Prostate gland (tissue), 2 donors: ENCODE measurements around the gene ABTB2.

ENCODE experiments used
- CTCF ChIP-seq, 4 experiments: fragments of 200-600 bp in 2 of 4; fragments of 450-650 bp in 2 of 4; sonication (generic) in 2 of 4; IDR thresholded peaks; 1 replicate in 3 of 4; 2 replicates in 1 of 4; pipeline ENCODE4 v1.5.1; 2016 to 2019; ENCODE audit warnings: antibody characterized with exemption in 4 of 4, mild to moderate bottlenecking in 2 of 4, moderate library complexity in 2 of 4
- POLR2A ChIP-seq: fragments of 450-650 bp; IDR thresholded peaks from one replicate; pipeline ENCODE4 v1.6.1; 2016; ENCODE audit warnings: antibody characterized with exemption, mild to moderate bottlenecking

GRCh38 chr11:34341931-34342533 is 15.8 kb downstream of the ABTB2 start:
- TF ChIP-seq CTCF (IDR thresholded peaks at IDR 0.05) (no peak), POLR2A (no peak)
